Ovary (tissue), 3 donors: ENCODE results near the gene RBPJL.

Source experiments
- CTCF ChIP-seq, 3 donors: fragments of 450-650 bp in 2 of 3; fragments of 200-600 bp in 1 of 3; IDR thresholded peaks; one replicate each; pipeline versions ENCODE4 v1.5.1 to v1.8.0; 2016 to 2022; ENCODE audit warnings: antibody characterized with exemption in 3 of 3, mild to moderate bottlenecking in 1 of 3
- EP300 ChIP-seq: sonication (generic); formaldehyde crosslinking; IDR thresholded peaks from one replicate; pipeline ENCODE4 v1.6.1; 2017; ENCODE audit warnings: antibody characterized with exemption
- donor health status: DM: no; HTN: no; CAD: no.

GRCh38 chr20:45257161-45257560 lies 49.5 kb upstream of the RBPJL start:
- TF ChIP-seq CTCF (IDR thresholded peaks at IDR 0.05) = no peak
- TF ChIP-seq EP300 = no peak
